ENCODE data around the gene RNASE13.
A peak's percentile ranks its signal among the peaks of the same experiment; 100 is the strongest.

The RNASE13 gene

GRCh38 chr14:21026274-21026987 is 8.2 kb downstream of the RNASE13 start:
- Histone ChIP-seq H3K79me2 (peaks cover 12% of the 10 kb centered on the region), H3K9me3 (ENCODE audit: control insufficient read depth, low read length) (no peaks in the 10 kb centered on the region), H3K36me3 (ENCODE audit: control insufficient read depth, insufficient read depth, low read length) (no peaks in the 10 kb centered on the region), H3K4me1 (peaks cover 20% of the 10 kb centered on the region), H3K4me3 (ENCODE audit: low read depth, low read length) (no peak overlapping the region), H3K9ac (no peak overlapping the region), H3K27me3 (ENCODE audit: control insufficient read depth, insufficient read depth, low read length) (no peaks in the 10 kb centered on the region), H3K4me2 (ENCODE audit: low read length) (no peak overlapping the region), H2AFZ (peak overlapping the region; percentile 81), H3K27ac (peak overlapping the region; percentile 87)
- TF ChIP-seq, protein P1, sequence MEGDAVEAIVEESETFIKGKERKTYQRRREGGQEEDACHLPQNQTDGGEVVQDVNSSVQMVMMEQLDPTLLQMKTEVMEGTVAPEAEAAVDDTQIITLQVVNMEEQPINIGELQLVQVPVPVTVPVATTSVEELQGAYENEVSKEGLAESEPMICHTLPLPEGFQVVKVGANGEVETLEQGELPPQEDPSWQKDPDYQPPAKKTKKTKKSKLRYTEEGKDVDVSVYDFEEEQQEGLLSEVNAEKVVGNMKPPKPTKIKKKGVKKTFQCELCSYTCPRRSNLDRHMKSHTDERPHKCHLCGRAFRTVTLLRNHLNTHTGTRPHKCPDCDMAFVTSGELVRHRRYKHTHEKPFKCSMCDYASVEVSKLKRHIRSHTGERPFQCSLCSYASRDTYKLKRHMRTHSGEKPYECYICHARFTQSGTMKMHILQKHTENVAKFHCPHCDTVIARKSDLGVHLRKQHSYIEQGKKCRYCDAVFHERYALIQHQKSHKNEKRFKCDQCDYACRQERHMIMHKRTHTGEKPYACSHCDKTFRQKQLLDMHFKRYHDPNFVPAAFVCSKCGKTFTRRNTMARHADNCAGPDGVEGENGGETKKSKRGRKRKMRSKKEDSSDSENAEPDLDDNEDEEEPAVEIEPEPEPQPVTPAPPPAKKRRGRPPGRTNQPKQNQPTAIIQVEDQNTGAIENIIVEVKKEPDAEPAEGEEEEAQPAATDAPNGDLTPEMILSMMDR (IDR thresholded peaks at IDR 0.05), result no peak

DNA sequence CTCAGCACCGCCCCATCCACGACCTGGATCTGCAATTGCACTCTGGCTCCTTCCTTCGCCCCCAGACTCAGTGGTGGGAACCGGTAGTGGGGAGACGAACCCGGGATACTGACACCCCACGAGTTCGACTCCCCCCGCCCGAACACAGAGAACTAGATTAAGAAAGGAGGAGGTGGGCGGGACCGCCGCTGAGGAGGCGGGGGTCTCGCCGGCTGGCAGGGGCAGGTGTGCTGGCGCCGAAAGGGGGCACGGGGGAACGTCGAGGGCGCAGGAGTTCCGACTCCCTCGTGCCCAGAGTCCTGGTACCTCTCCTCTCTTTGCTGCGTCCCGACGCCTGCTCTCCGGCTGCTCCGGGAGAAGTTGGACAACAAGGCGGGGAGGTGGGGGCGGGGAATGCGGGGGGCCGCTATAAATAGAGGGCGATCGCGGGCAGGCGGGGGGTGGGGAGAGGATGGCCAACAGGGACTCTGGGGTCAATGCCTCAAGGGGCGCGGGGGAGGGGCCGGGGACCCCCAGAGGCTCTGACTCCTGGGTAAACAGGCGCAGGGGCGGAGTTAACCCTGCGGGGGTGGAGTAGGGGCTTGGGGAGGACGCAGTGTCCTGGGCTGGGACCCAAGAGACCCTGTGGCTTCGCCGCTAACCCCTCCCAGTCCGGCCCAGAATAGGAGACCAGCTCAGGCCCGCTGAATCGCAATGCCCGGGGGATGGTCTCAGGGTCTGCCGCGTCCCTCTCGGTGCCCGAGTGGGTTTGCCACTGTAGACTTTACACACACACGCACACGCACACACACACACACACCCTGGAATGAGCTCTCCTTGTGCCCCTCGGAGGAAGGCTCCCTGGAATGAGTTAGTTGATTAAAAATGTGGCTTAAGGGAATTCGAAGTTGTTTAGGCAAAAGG is 9.0 kb downstream of the RNASE13 start:
- Histone ChIP-seq H3K36me3 (ENCODE audit: control insufficient read depth, insufficient read depth, low read length) (no peaks in the 10 kb centered on the region), H3K4me1 (peaks cover 20% of the 10 kb centered on the region), H3K27ac (peak overlapping the region; percentile 87), H3K79me2 (peaks cover 12% of the 10 kb centered on the region), H3K27me3 (ENCODE audit: control insufficient read depth, insufficient read depth, low read length) (no peaks in the 10 kb centered on the region), H3K4me2 (ENCODE audit: low read length) (peak overlapping the region; percentile 99), H3K9me3 (ENCODE audit: control insufficient read depth, low read length) (no peaks in the 10 kb centered on the region), H3K9ac (peak overlapping the region; percentile 63), H2AFZ (peak overlapping the region; percentile 81), H3K4me3 (ENCODE audit: low read depth, low read length) (peak overlapping the region; percentile 72)
- TF ChIP-seq, protein P1 (IDR thresholded peaks at IDR 0.05), result no peak

- Histone ChIP-seq H3K4me1 (peaks cover 20% of the 10 kb centered on the region), H3K27me3 (ENCODE audit: control insufficient read depth, insufficient read depth, low read length) (no peaks in the 10 kb centered on the region), H3K79me2 (peaks cover 12% of the 10 kb centered on the region), H3K36me3 (ENCODE audit: control insufficient read depth, insufficient read depth, low read length) (no peaks in the 10 kb centered on the region), H2AFZ (peak within 1 kb of the TSS; percentile 81), H3K4me3 (ENCODE audit: low read depth, low read length) (peak within 1 kb of the TSS; percentile 92), H3K27ac (peak within 1 kb of the TSS; percentile 87), H3K9me3 (ENCODE audit: control insufficient read depth, low read length) (no peaks in the 10 kb centered on the region), H3K4me2 (ENCODE audit: low read length) (peak within 1 kb of the TSS; percentile 99), H3K9ac (peak within 1 kb of the TSS; percentile 63)
- TF ChIP-seq, protein P1 (IDR thresholded peaks at IDR 0.05), result no peak
Measured at GRCh38 chr14:21024585-21025370, 9.8 kb downstream of the RNASE13 start, which contains the start of gene NDRG2. Gene NDRG2 (minus strand): TSS chr14:21025061. CDS start chr14:21023315, 1,746 bp downstream.

- Histone ChIP-seq H3K36me3 (ENCODE audit: control insufficient read depth, insufficient read depth, low read length) (no peaks in the 10 kb centered on the region), H3K27me3 (ENCODE audit: control insufficient read depth, insufficient read depth, low read length) (no peaks in the 10 kb centered on the region), H3K4me3 (ENCODE audit: low read depth, low read length) (peak overlapping the region; percentile 92), H3K4me1 (peaks cover 20% of the 10 kb centered on the region), H3K4me2 (ENCODE audit: low read length) (peak overlapping the region; percentile 95), H3K79me2 (peaks cover 12% of the 10 kb centered on the region), H2AFZ (peak overlapping the region; percentile 81), H3K9ac (peak overlapping the region; percentile 61), H3K27ac (peak overlapping the region; percentile 87), H3K9me3 (ENCODE audit: control insufficient read depth, low read length) (no peaks in the 10 kb centered on the region)
- TF ChIP-seq, protein P1 (IDR thresholded peaks at IDR 0.05), result no peak
Measured at GRCh38 chr14:21023817-21024584, 10.6 kb downstream of the RNASE13 start.
